GM12878 (cell line): ENCODE measurements around the gene HSPBAP1. TPM values are rescaled to one million over a fixed set of nuclear protein-coding genes. Genes with fewer than 3 reads are reported as not detected.

ENCODE experiments used
- E4F1 ChIP-seq: fragments of 450-650 bp; IDR thresholded peaks from 2 replicates; pipeline ENCODE4 v1.6.1; 2018; ENCODE audit warnings: borderline replicate concordance, mild to moderate bottlenecking; ENCODE audit not compliant: partially characterized antibody
- KDM1A ChIP-seq: fragments of 200-600 bp; sonication (generic); IDR thresholded peaks from 2 replicates; pipeline ENCODE4 v1.6.1; 2016; ENCODE audit warnings: borderline replicate concordance
- MYB ChIP-seq: fragments of 150-350 bp; IDR thresholded peaks from 2 replicates; pipeline ENCODE4 v1.6.1; 2014; ENCODE audit warnings: mild to moderate bottlenecking, low read depth, low read length, borderline replicate concordance
- SUPT20H ChIP-seq: IDR thresholded peaks from 2 replicates; pipeline ENCODE4 v1.6.1; 2011; ENCODE audit warnings: low read depth, mild to moderate bottlenecking, low read length, moderate library complexity, borderline replicate concordance; ENCODE audit not compliant: control insufficient read depth
- polyA plus RNA-seq, 11 experiments: library from polyadenylated mRNA; depleted of rRNA in 4 of 11; unstranded in 6 of 11; stranded (reverse) in 5 of 11; fragments of >200 nt; fragmentation: Nextera tagmentation in 4 of 11; fragmentation: Illumina TruSeq in 1 of 11; extraction: Ambion mirVana in 4 of 11; extraction: Trizol in 1 of 11; gene quantifications; 1 replicate in 1 of 11; 2 replicates in 10 of 11; pipeline versions ENCODE4 v1.2.1 to v1.2.3, GENCODE V29; 2011 to 2016; ENCODE audit warnings: inconsistent platforms in 2 of 11, missing spikeins in 2 of 11, low read depth in 1 of 11
- total RNA-seq, 4 experiments: library from RNA; depleted of rRNA in 3 of 4; stranded (reverse); fragments of >200 nt in 3 of 4; fragmentation: Illumina TruSeq in 1 of 4; extraction: Trizol in 1 of 4; gene quantifications; 2 replicates each; pipeline versions ENCODE4 v1.2.1 to v1.2.3, GENCODE V29; 2013 to 2021
- TF ChIP-seq, protein P1 (sequence below): fragments of 450-650 bp; conservative IDR thresholded peaks from 2 replicates; pipeline ENCODE4 v1.6.1; 2017; ENCODE audit warnings: mild to moderate bottlenecking, moderate library complexity
- TF ChIP-seq, protein P2 (sequence below): IDR thresholded peaks from 2 replicates; pipeline ENCODE4 v1.6.1; 2011; ENCODE audit warnings: low read depth, mild to moderate bottlenecking, low read length, moderate library complexity, borderline replicate concordance; ENCODE audit errors: extremely low read depth

HSPBAP1 gene
- total and polyA plus RNA-seq, 10 of the 15 experiments (the other 5 are each of a cell fraction or from before 2014, with no cell fraction given) = 3.2 to 10.3 (median 7.9) TPM

DNA sequence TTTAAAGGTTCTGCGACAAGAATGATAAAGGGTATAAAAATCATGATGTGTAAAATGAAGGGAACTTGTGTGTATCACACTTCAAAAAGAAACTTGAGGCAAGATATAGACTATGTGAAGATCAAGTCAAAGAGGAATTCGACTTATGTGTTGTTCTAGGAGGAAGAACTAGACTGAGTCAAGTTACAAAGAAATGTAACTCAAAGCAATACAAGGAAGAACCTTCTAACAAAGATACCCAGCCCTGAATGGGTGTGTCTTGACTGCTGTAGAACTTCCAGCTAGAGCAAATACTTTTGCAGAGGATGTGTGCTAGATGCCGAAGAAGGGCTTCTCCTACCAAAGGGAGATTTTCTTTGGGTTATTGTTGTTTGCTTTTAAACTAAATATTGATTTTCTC, 3.7 kb upstream of the HSPBAP1 start (continued):
- no peak for TF ChIP-seq E4F1
- TF ChIP-seq, protein P1, sequence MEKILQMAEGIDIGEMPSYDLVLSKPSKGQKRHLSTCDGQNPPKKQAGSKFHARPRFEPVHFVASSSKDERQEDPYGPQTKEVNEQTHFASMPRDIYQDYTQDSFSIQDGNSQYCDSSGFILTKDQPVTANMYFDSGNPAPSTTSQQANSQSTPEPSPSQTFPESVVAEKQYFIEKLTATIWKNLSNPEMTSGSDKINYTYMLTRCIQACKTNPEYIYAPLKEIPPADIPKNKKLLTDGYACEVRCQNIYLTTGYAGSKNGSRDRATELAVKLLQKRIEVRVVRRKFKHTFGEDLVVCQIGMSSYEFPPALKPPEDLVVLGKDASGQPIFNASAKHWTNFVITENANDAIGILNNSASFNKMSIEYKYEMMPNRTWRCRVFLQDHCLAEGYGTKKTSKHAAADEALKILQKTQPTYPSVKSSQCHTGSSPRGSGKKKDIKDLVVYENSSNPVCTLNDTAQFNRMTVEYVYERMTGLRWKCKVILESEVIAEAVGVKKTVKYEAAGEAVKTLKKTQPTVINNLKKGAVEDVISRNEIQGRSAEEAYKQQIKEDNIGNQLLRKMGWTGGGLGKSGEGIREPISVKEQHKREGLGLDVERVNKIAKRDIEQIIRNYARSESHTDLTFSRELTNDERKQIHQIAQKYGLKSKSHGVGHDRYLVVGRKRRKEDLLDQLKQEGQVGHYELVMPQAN = no peak
- TF ChIP-seq MYB = no peak
- TF ChIP-seq, protein P2, sequence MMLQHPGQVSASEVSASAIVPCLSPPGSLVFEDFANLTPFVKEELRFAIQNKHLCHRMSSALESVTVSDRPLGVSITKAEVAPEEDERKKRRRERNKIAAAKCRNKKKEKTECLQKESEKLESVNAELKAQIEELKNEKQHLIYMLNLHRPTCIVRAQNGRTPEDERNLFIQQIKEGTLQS = no peak
- TF ChIP-seq KDM1A = no peak
- TF ChIP-seq SUPT20H = no peak
